ENCODE data around the gene LRRC56. TPM values are rescaled to one million over a fixed set of nuclear protein-coding genes. Genes with fewer than 3 reads are reported as not detected.

Gene LRRC56
- total RNA-seq, 1 donor, result 0.43 TPM

- TF ChIP-seq CTCF (IDR thresholded peaks at IDR 0.05; ENCODE audit: insufficient read depth, low read depth, low read length), result no peak
- DNase-seq (ENCODE audit: low read depth), result no peak
- H3K4me3 ChIP-seq (ENCODE audit: low read depth, low read length), result no peak overlapping the region
These were observed 9.0 kb upstream of the LRRC56 start for GRCh38 chr11:528166-528814.

- no peak overlapping the region for H3K4me3 ChIP-seq (ENCODE audit: low read depth, low read length)
- DNase-seq (ENCODE audit: low read depth), result no peak
These were observed 8.3 kb upstream of the LRRC56 start for GRCh38 chr11:528815-529727.

GRCh38 chr11:529728-530411 lies 7.5 kb upstream of the LRRC56 start:
- TF ChIP-seq CTCF (IDR thresholded peaks at IDR 0.05; ENCODE audit: insufficient read depth, low read depth, low read length), result no peak
- DNase-seq (ENCODE audit: low read depth), result no peak
- no peak overlapping the region for H3K4me3 ChIP-seq (ENCODE audit: low read depth, low read length)

More at GRCh38 chr11:528815-529727, 8.3 kb upstream of the LRRC56 start:
- no peak for TF ChIP-seq CTCF (IDR thresholded peaks at IDR 0.05; ENCODE audit: insufficient read depth, low read depth, low read length)

GRCh38 chr11:530960-531831 lies 6.1 kb upstream of the LRRC56 start:
- DNase-seq (ENCODE audit: low read depth), result no peak
- no peak for TF ChIP-seq CTCF (IDR thresholded peaks at IDR 0.05; ENCODE audit: insufficient read depth, low read depth, low read length)
- no peak overlapping the region for H3K4me3 ChIP-seq (ENCODE audit: low read depth, low read length)

GRCh38 chr11:531919-532526 lies 5.3 kb upstream of the LRRC56 start:
- no peak for TF ChIP-seq CTCF (IDR thresholded peaks at IDR 0.05; ENCODE audit: insufficient read depth, low read depth, low read length)
- no peak overlapping the region for H3K4me3 ChIP-seq (ENCODE audit: low read depth, low read length)
- no peak for DNase-seq (ENCODE audit: low read depth)

All from fibroblast of villous mesenchyme (primary cell).